ENCODE measurements around the gene NFKB2.

GRCh38 chr10:102406815-102407214, 11.3 kb downstream of the NFKB2 start:
- TF ChIP-seq CTCF (IDR thresholded peaks at IDR 0.05), result no peak
- no peak for TF ChIP-seq POLR2A (IDR thresholded peaks at IDR 0.05)
